H1 (cell line): ENCODE measurements around the gene COL5A1. TPM values are rescaled to one million over a fixed set of nuclear protein-coding genes. Genes with fewer than 3 reads are reported as not detected.

Experiments used
- CTCF ChIA-PET: fragments of 300-600 bp; sonication (Branson Sonifier 250); formaldehyde crosslinking; loops from one replicate; lab custom pipeline; 2021; ENCODE audit not compliant: partially characterized antibody; lab: Charles Lee
- POLR2A ChIA-PET: fragments of 300-600 bp; sonication (Branson Sonifier 250); formaldehyde crosslinking; loops from one replicate; lab custom pipeline; 2021; ENCODE audit warnings: inconsistent platforms; ENCODE audit not compliant: partially characterized antibody; lab: Charles Lee
- DNase-seq, 2 experiments: peaks; one replicate each; pipeline versions ENCODE4 v3.0.0 to v3.0.0-alpha.2; 2010 to 2022; ENCODE audit warnings: low spot score in 2 of 2, low read depth in 1 of 2, mixed read lengths in 1 of 2
- FAIRE-seq: peaks from 2 replicates; lab custom pipeline; 2011; peaks lifted over from hg19 to GRCh38; lab: Jason Lieb, UNC
- H2AFZ ChIP-seq: 2 replicates; pipeline ENCODE4 v1.8.1; 2012; ENCODE audit warnings: low read length, inconsistent platforms
- H2AK5ac ChIP-seq: 2 replicates; pipeline ENCODE4 v1.6.1; 2013; ENCODE audit warnings: low read depth, low read length
- H2BK120ac ChIP-seq: replicated peaks from 2 replicates; pipeline ENCODE3; 2013; ENCODE audit warnings: low read depth, low read length, inconsistent platforms
- H2BK12ac ChIP-seq: 2 replicates; pipeline ENCODE4 v1.6.1; 2013; ENCODE audit warnings: low read depth, low read length
- H2BK15ac ChIP-seq: 2 replicates; pipeline ENCODE4 v1.6.1; 2013; ENCODE audit warnings: low read length
- H2BK20ac ChIP-seq: 2 replicates; pipeline ENCODE4 v1.6.1; 2013; ENCODE audit warnings: low read length
- H2BK5ac ChIP-seq: 2 replicates; pipeline ENCODE4 v1.6.1; 2013; ENCODE audit warnings: low read depth, low read length
- H3K14ac ChIP-seq: 2 replicates; pipeline ENCODE4 v1.6.1; 2013; ENCODE audit warnings: inconsistent platforms; ENCODE audit not compliant: insufficient read length
- H3K18ac ChIP-seq: 2 replicates; pipeline ENCODE4 v1.6.1; 2013; ENCODE audit warnings: low read length; ENCODE audit errors: extremely low read depth
- H3K23ac ChIP-seq: 2 replicates; pipeline ENCODE4 v1.6.1; 2013; ENCODE audit warnings: inconsistent platforms; ENCODE audit not compliant: insufficient read length
- H3K23me2 ChIP-seq: 2 replicates; pipeline ENCODE4 v1.6.1; 2013; ENCODE audit warnings: low read depth, low read length
- H3K27ac ChIP-seq: 2 replicates; pipeline ENCODE4 v1.6.1; 2011; ENCODE audit warnings: low read depth, low read length, inconsistent platforms
- H3K27me3 ChIP-seq, 4 experiments: replicated peaks in 1 of 4; 1 replicate in 1 of 4; 2 replicates in 3 of 4; pipeline versions ENCODE4 v1.6.1 to v1.8.1; 2011 to 2013; ENCODE audit warnings: low read length in 3 of 4, mild to moderate bottlenecking in 3 of 4, inconsistent platforms in 2 of 4, mixed read lengths in 2 of 4, moderate library complexity in 1 of 4; ENCODE audit not compliant: control insufficient read depth in 3 of 4, insufficient read depth in 3 of 4; ENCODE audit errors: extremely low read depth in 1 of 4
- H3K36me3 ChIP-seq, 4 experiments: 2 replicates each; pipeline versions ENCODE4 v1.6.1 to v1.8.1; 2011 to 2013; ENCODE audit warnings: mild to moderate bottlenecking in 4 of 4, low read length in 3 of 4, moderate library complexity in 2 of 4, control low read depth in 1 of 4, inconsistent platforms in 1 of 4; ENCODE audit not compliant: insufficient read depth in 4 of 4, control insufficient read depth in 2 of 4
- H3K4ac ChIP-seq: replicated peaks from 2 replicates; pipeline ENCODE3; 2013; ENCODE audit warnings: low read length, low read depth, mixed read lengths, inconsistent platforms; ENCODE audit not compliant: insufficient read length
- H3K4me1 ChIP-seq, 4 experiments: replicated peaks in 1 of 4; 1 replicate in 1 of 4; 2 replicates in 3 of 4; pipeline versions ENCODE4 v1.6.1 to v1.8.1; 2011 to 2013; ENCODE audit warnings: low read length in 3 of 4, inconsistent platforms in 2 of 4, mixed read lengths in 1 of 4; ENCODE audit not compliant: insufficient read depth in 4 of 4, control insufficient read depth in 3 of 4
- H3K4me2 ChIP-seq, 2 experiments: 2 replicates each; pipeline versions ENCODE4 v1.6.1 to v1.8.1; 2011 to 2013; ENCODE audit warnings: low read depth in 2 of 2, low read length in 2 of 2, control low read depth in 1 of 2, inconsistent platforms in 1 of 2, mild to moderate bottlenecking in 1 of 2; ENCODE audit not compliant: insufficient read depth in 1 of 2
- H3K4me3 ChIP-seq, 4 experiments: fragments of 200-600, 300-600 bp in 1 of 4; sonication (generic), shearing (Covaris generic), sonication (Bioruptor Twin) in 1 of 4; 2 replicates each; pipeline versions ENCODE4 v1.5.1 to v1.8.1; 2011 to 2016; ENCODE audit warnings: low read length in 4 of 4, low read depth in 3 of 4, control low read depth in 2 of 4, inconsistent platforms in 2 of 4, mild to moderate bottlenecking in 2 of 4, mixed read lengths in 1 of 4, moderate library complexity in 1 of 4; ENCODE audit not compliant: insufficient read depth in 2 of 4; ENCODE audit errors: extremely low read depth in 1 of 4
- H3K56ac ChIP-seq: replicated peaks from 2 replicates; pipeline ENCODE3; 2013; ENCODE audit warnings: low read depth, mild to moderate bottlenecking, mixed read lengths, low read length, inconsistent platforms; ENCODE audit not compliant: insufficient read length
- H3K79me1 ChIP-seq: 2 replicates; pipeline ENCODE4 v1.6.1; 2013; ENCODE audit warnings: low read depth, low read length, control low read depth
- H3K79me2 ChIP-seq, 2 experiments: 2 replicates each; pipeline versions ENCODE4 v1.6.1 to v1.8.1; 2012 to 2013; ENCODE audit warnings: low read length in 2 of 2, mild to moderate bottlenecking in 2 of 2, inconsistent platforms in 1 of 2; ENCODE audit not compliant: insufficient read depth in 2 of 2, control insufficient read depth in 1 of 2
- H3K9ac ChIP-seq, 4 experiments: replicated peaks in 1 of 4; 1 replicate in 1 of 4; 2 replicates in 3 of 4; pipeline versions ENCODE4 v1.6.1 to v1.8.1; 2011 to 2013; ENCODE audit warnings: low read depth in 3 of 4, low read length in 3 of 4, control low read depth in 2 of 4, mild to moderate bottlenecking in 2 of 4, moderate library complexity in 2 of 4, inconsistent platforms in 1 of 4; ENCODE audit errors: extremely low read depth in 1 of 4
- H3K9me3 ChIP-seq, 2 experiments: 2 replicates each; pipeline versions ENCODE4 v1.6.1 to v1.8.1; 2012 to 2013; ENCODE audit warnings: mild to moderate bottlenecking in 2 of 2, moderate library complexity in 2 of 2, control low read depth in 1 of 2, inconsistent platforms in 1 of 2, low read depth in 1 of 2, low read length in 1 of 2, mixed read lengths in 1 of 2; ENCODE audit not compliant: insufficient read depth in 2 of 2
- H4K20me1 ChIP-seq, 2 experiments: replicated peaks in 1 of 2; 2 replicates each; pipeline versions ENCODE3 to v1.8.1; 2011 to 2013; ENCODE audit warnings: inconsistent platforms in 2 of 2, low read length in 2 of 2, mild to moderate bottlenecking in 1 of 2; ENCODE audit not compliant: insufficient read depth in 2 of 2, control insufficient read depth in 1 of 2
- H4K5ac ChIP-seq: 2 replicates; pipeline ENCODE4 v1.6.1; 2013; ENCODE audit warnings: low read length, low read depth, mixed read lengths, inconsistent platforms; ENCODE audit not compliant: insufficient read length
- H4K8ac ChIP-seq: 2 replicates; pipeline ENCODE4 v1.8.0; 2013; ENCODE audit warnings: mild to moderate bottlenecking, moderate library complexity, low read length, inconsistent platforms; ENCODE audit not compliant: insufficient read depth; ENCODE audit errors: extremely low read depth
- H4K91ac ChIP-seq: replicated peaks from 2 replicates; pipeline ENCODE3; 2013; ENCODE audit warnings: low read length, mixed read lengths, inconsistent platforms; ENCODE audit not compliant: insufficient read length
- CBX8 ChIP-seq: fragments of 300-800, 300-1000 bp; sonication (generic); IDR thresholded peaks from 2 replicates; pipeline ENCODE4 v1.7.1; 2016; ENCODE audit warnings: low read depth, low read length, borderline replicate concordance
- CEBPB ChIP-seq: IDR thresholded peaks from 2 replicates; pipeline ENCODE4 v1.6.1; 2012; ENCODE audit warnings: low read depth, low read length
- EP300 ChIP-seq, 2 experiments: IDR thresholded peaks; 1 replicate in 1 of 2; 2 replicates in 1 of 2; pipeline ENCODE4 v1.6.1; 2011 to 2012; ENCODE audit warnings: low read depth in 2 of 2, low read length in 2 of 2, mild to moderate bottlenecking in 2 of 2, borderline replicate concordance in 1 of 2, inconsistent platforms in 1 of 2, moderate library complexity in 1 of 2
- RXRA ChIP-seq: IDR thresholded peaks from 2 replicates; pipeline ENCODE4 v1.6.1; 2011; ENCODE audit warnings: low read depth, mild to moderate bottlenecking, low read length, moderate library complexity; ENCODE audit not compliant: insufficient read depth
- SIRT6 ChIP-seq: IDR thresholded peaks from one replicate; pipeline ENCODE4 v1.7.1; 2012; ENCODE audit warnings: low read length, inconsistent platforms
- SP4 ChIP-seq: IDR thresholded peaks from 2 replicates; pipeline ENCODE4 v1.6.1; 2012; ENCODE audit warnings: low read length, inconsistent platforms
- TAF7 ChIP-seq: optimal IDR thresholded peaks from 2 replicates; pipeline ENCODE3; 2011; ENCODE audit warnings: low read depth, mild to moderate bottlenecking, inconsistent platforms, low read length, moderate library complexity, borderline replicate concordance
- ZNF274 ChIP-seq: IDR thresholded peaks from 2 replicates; pipeline ENCODE4 v1.7.0; 2012; ENCODE audit warnings: low read length, borderline replicate concordance; ENCODE audit errors: extremely low read depth
- WGBS, 2 experiments: shearing (Covaris generic) in 1 of 2; methylation state at CpG; one replicate each; pipeline versions ENCODE4 v1.1.6 to v1.1.7; 2013 to 2015; ENCODE audit warnings: low lambda C conversion rate in 2 of 2, mixed read lengths in 2 of 2, inconsistent platforms in 1 of 2, low coverage in 1 of 2, missing lambda C conversion rate in 1 of 2; ENCODE audit not compliant: insufficient replicate concordance in 2 of 2, insufficient coverage in 1 of 2, insufficient read length in 1 of 2; ENCODE audit errors: extremely low coverage in 1 of 2, missing lambda C conversion rate in 1 of 2; 5-methylcytosine and 5-hydroxymethylcytosine counted together
- polyA plus RNA-seq, 7 experiments: library from polyadenylated mRNA; depleted of rRNA in 3 of 7; stranded (reverse) in 5 of 7; unstranded in 2 of 7; fragments of >200 nt in 5 of 7; fragments of 200-250 nt in 2 of 7; gene quantifications; 1 replicate in 5 of 7; 2 replicates in 1 of 7; 4 replicates in 1 of 7; pipeline versions ENCODE4 v1.2.1 to v1.2.3, GENCODE V29; 2011 to 2013; ENCODE audit warnings: missing spikeins in 2 of 7, mixed read lengths in 2 of 7
- total RNA-seq: library from RNA; stranded (reverse); fragmentation: NEBNext Ultra II Directional; extraction: Animal tissue kit (Norgen Biotek cat#: 25700); gene quantifications from 2 replicates; pipeline ENCODE4 v1.2.1, GENCODE V29; 2021
- TF ChIP-seq, protein P1 (sequence below), 3 experiments: IDR thresholded peaks; 1 replicate in 2 of 3; 2 replicates in 1 of 3; pipeline versions ENCODE4 v1.5.1 to v1.6.1; 2011; ENCODE audit warnings: low read length in 3 of 3, mild to moderate bottlenecking in 3 of 3, inconsistent platforms in 2 of 3, low read depth in 1 of 3, moderate library complexity in 1 of 3; ENCODE audit not compliant: insufficient read depth in 1 of 3; ENCODE audit errors: control extremely low read depth in 1 of 3
- TF ChIP-seq, protein P2 (sequence below): IDR thresholded peaks from 2 replicates; pipeline ENCODE4 v1.6.1; 2012; ENCODE audit warnings: inconsistent platforms

The COL5A1 gene
- total and polyA plus RNA-seq, 2 of the 8 experiments (the other 6 are each of a cell fraction or from before 2014, with no cell fraction given), result 3.8 to 12.0 TPM

DNA sequence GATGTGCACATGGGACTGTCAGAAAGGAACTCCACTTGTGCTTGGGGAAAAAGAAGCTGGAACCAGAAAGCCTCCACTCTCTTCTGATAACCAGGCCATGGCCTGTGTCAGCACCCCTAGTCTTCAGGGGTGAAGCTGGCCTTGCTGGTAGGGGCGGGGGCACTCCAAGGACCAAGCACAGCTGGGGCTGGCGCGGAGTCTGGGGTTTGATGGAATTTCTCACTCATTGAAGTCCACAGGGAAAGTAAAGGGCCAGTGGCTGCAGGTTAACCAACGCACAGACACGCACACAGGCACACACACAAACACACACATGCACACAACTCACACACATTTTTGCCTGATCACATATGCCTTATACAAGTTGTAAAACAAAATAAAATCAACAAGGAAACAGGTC, 1.6 kb upstream of the COL5A1 start:
- Histone ChIP-seq H4K5ac (no peak overlapping the region), H4K91ac (no peak overlapping the region), H2BK12ac (no peak overlapping the region), H3K18ac (no peak overlapping the region), H3K9me3 (no peaks in the 10 kb centered on the region), H2BK20ac (no peak overlapping the region), H3K79me2 (no peaks in the 10 kb centered on the region), H2AK5ac (no peak overlapping the region), H3K4me1 (peaks cover 0 to 24% (median 10%) of the 10 kb centered on the region in 4 experiments; a peak in 6 of 7 replicates), H3K23me2 (no peaks in the 10 kb centered on the region; the same call in 1 of the 2 replicates), H3K27me3 (peaks cover 0 to 10% (median 7%) of the 10 kb centered on the region in 4 experiments; a peak in 5 of 7 replicates), H3K4me3 (no peak overlapping the region), H3K9ac (peak overlapping the region in 1 of 4 experiments; percentile 0; a peak in 1 of 7 replicates), H4K20me1 (peaks cover 0 to 4% of the 10 kb centered on the region in 2 experiments), H3K23ac (no peak overlapping the region), H2AFZ (no peak overlapping the region), H3K27ac (no peak overlapping the region), H2BK5ac (no peak overlapping the region), H3K4ac (no peak overlapping the region), H3K14ac (no peak overlapping the region), H4K8ac (no peak overlapping the region), H2BK15ac (0 out of 2 replicates have a peak overlapping the region, but pooled peaks have one; percentile 67), H2BK120ac (no peak overlapping the region), H3K79me1 (no peaks in the 10 kb centered on the region; the same call in 1 of the 2 replicates), H3K56ac (no peak overlapping the region), H3K4me2 (no peak overlapping the region), H3K36me3 (no peaks in the 10 kb centered on the region)
- ChIA-PET POLR2A (no interaction called here), CTCF (interaction anchor here (1.0 to 1.7 kb wide), 5 partner anchors 17 to 191 kb away, joined by 3 to 6 read pairs (median 5); no protein-coding TSS in a partner anchor)
- DNase-seq (no peak), FAIRE-seq (no peak)
- WGBS, 2 experiments, result 97% methylated on average over 5 of the region's 5 CpGs; no CpG with 5 or more reads in 1 of the 2 experiments
- TF ChIP-seq ZNF274 (no peak), SIRT6 (no peak), CEBPB (no peak), EP300 (IDR thresholded peaks at IDR 0.05; ENCODE audit: borderline replicate concordance in 1 of 2, low read depth in 2 of 2, low read length in 2 of 2) (no peak), TAF7 (no peak), SP4 (no peak), RXRA (no peak), CBX8 (no peak)
- TF ChIP-seq, protein P1, sequence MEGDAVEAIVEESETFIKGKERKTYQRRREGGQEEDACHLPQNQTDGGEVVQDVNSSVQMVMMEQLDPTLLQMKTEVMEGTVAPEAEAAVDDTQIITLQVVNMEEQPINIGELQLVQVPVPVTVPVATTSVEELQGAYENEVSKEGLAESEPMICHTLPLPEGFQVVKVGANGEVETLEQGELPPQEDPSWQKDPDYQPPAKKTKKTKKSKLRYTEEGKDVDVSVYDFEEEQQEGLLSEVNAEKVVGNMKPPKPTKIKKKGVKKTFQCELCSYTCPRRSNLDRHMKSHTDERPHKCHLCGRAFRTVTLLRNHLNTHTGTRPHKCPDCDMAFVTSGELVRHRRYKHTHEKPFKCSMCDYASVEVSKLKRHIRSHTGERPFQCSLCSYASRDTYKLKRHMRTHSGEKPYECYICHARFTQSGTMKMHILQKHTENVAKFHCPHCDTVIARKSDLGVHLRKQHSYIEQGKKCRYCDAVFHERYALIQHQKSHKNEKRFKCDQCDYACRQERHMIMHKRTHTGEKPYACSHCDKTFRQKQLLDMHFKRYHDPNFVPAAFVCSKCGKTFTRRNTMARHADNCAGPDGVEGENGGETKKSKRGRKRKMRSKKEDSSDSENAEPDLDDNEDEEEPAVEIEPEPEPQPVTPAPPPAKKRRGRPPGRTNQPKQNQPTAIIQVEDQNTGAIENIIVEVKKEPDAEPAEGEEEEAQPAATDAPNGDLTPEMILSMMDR (IDR thresholded peaks at IDR 0.05; ENCODE audit: control extremely low read depth in 1 of 3, insufficient read depth in 1 of 3, low read depth in 1 of 3, low read length in 3 of 3), result no peak
- TF ChIP-seq, protein P2, sequence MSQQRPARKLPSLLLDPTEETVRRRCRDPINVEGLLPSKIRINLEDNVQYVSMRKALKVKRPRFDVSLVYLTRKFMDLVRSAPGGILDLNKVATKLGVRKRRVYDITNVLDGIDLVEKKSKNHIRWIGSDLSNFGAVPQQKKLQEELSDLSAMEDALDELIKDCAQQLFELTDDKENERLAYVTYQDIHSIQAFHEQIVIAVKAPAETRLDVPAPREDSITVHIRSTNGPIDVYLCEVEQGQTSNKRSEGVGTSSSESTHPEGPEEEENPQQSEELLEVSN, result no peak
